Measurements from ENCODE around the gene SLC29A3.

The SLC29A3 gene

GRCh38 chr10:71284544-71285179, 34.4 kb upstream of the SLC29A3 start:
- TF ChIP-seq TAF1 (IDR thresholded peaks at IDR 0.05; ENCODE audit: borderline replicate concordance, insufficient read depth, low read length) (no peak), SIN3A (IDR thresholded peaks at IDR 0.05; ENCODE audit: borderline replicate concordance, insufficient read depth, low read length) (no peak)

GRCh38 chr10:71285180-71285545, 33.9 kb upstream of the SLC29A3 start:
- TF ChIP-seq REST (IDR thresholded peaks at IDR 0.05; ENCODE audit: insufficient read depth in 1 of 2, low read depth in 2 of 2, low read length in 2 of 2) = no peak

GRCh38 chr10:71285986-71286385, 33.1 kb upstream of the SLC29A3 start:
- TF ChIP-seq POLR2AphosphoS5 (IDR thresholded peaks at IDR 0.05; ENCODE audit: low read depth, low read length) (no peak), TAF1 (IDR thresholded peaks at IDR 0.05; ENCODE audit: borderline replicate concordance, insufficient read depth, low read length) (no peak), REST (IDR thresholded peaks at IDR 0.05; ENCODE audit: insufficient read depth in 1 of 2, low read depth in 2 of 2, low read length in 2 of 2) (no peak), FOXP2 (optimal IDR thresholded peaks at IDR 0.05; ENCODE audit: borderline replicate concordance, extremely low read depth, extremely low read length, insufficient read depth) (no peak), SIN3A (IDR thresholded peaks at IDR 0.05; ENCODE audit: borderline replicate concordance, insufficient read depth, low read length) (no peak)

- no peak for TF ChIP-seq SIN3A (IDR thresholded peaks at IDR 0.05; ENCODE audit: borderline replicate concordance, insufficient read depth, low read length)
- TF ChIP-seq TAF1 (IDR thresholded peaks at IDR 0.05; ENCODE audit: borderline replicate concordance, insufficient read depth, low read length) = no peak
- no peak for TF ChIP-seq REST (IDR thresholded peaks at IDR 0.05; ENCODE audit: insufficient read depth in 1 of 2, low read depth in 2 of 2, low read length in 2 of 2)
- no peak for TF ChIP-seq POLR2AphosphoS5 (IDR thresholded peaks at IDR 0.05; ENCODE audit: low read depth, low read length)
- TF ChIP-seq FOXP2 (optimal IDR thresholded peaks at IDR 0.05; ENCODE audit: borderline replicate concordance, extremely low read depth, extremely low read length, insufficient read depth) = no peak
These were observed 32.4 kb upstream of the SLC29A3 start for GRCh38 chr10:71286521-71287294.

GRCh38 chr10:71287456-71287855, 31.6 kb upstream of the SLC29A3 start:
- TF ChIP-seq TAF1 (IDR thresholded peaks at IDR 0.05; ENCODE audit: borderline replicate concordance, insufficient read depth, low read length) (no peak), SIN3A (IDR thresholded peaks at IDR 0.05; ENCODE audit: borderline replicate concordance, insufficient read depth, low read length) (no peak), REST (IDR thresholded peaks at IDR 0.05; ENCODE audit: insufficient read depth in 1 of 2, low read depth in 2 of 2, low read length in 2 of 2) (no peak), POLR2AphosphoS5 (IDR thresholded peaks at IDR 0.05; ENCODE audit: low read depth, low read length) (no peak), FOXP2 (optimal IDR thresholded peaks at IDR 0.05; ENCODE audit: borderline replicate concordance, extremely low read depth, extremely low read length, insufficient read depth) (no peak)

Data from PFSK-1 (cell line).